H1 (cell line): ENCODE measurements around the gene IDI2. TPM values are rescaled to one million over a fixed set of nuclear protein-coding genes. Genes with fewer than 3 reads are reported as not detected.
A peak's percentile ranks its signal among the peaks of the same experiment; 100 is the strongest.

ENCODE experiments used
- CBX8 ChIP-seq: fragments of 300-800, 300-1000 bp; sonication (generic); IDR thresholded peaks from 2 replicates; pipeline ENCODE4 v1.7.1; 2016; ENCODE audit warnings: low read depth, low read length, borderline replicate concordance
- CHD2 ChIP-seq: IDR thresholded peaks from 2 replicates; pipeline ENCODE4 v1.6.1; 2012; ENCODE audit warnings: low read length, improper control_type of control experiment
- CREB1 ChIP-seq: IDR thresholded peaks from 2 replicates; pipeline ENCODE4 v1.6.1; 2012; ENCODE audit warnings: inconsistent platforms
- CTBP2 ChIP-seq: IDR thresholded peaks from 2 replicates; pipeline ENCODE4 v1.7.0; 2011; ENCODE audit warnings: borderline replicate concordance, mild to moderate bottlenecking, moderate library complexity, mixed read lengths, low read length; ENCODE audit not compliant: insufficient read depth, insufficient read length
- EGR1 ChIP-seq: IDR thresholded peaks from 2 replicates; pipeline ENCODE4 v1.6.1; 2011; ENCODE audit warnings: low read depth, low read length, borderline replicate concordance
- GABPA ChIP-seq: IDR thresholded peaks from 2 replicates; pipeline ENCODE4 v1.6.1; 2011; ENCODE audit warnings: mild to moderate bottlenecking, low read length, moderate library complexity, borderline replicate concordance; ENCODE audit not compliant: insufficient read depth
- HDAC2 ChIP-seq, 2 experiments: fragments of 300-600 bp in 1 of 2; sonication (generic) in 1 of 2; IDR thresholded peaks; 2 replicates each; pipeline ENCODE4 v1.6.1; 2011 to 2012; ENCODE audit warnings: low read depth in 2 of 2, low read length in 2 of 2, mild to moderate bottlenecking in 2 of 2, moderate library complexity in 2 of 2, borderline replicate concordance in 1 of 2, inconsistent platforms in 1 of 2
- KDM1A ChIP-seq: fragments of 200-600, 300-600 bp; sonication (generic); IDR thresholded peaks from 2 replicates; pipeline ENCODE4 v1.7.1; 2016; ENCODE audit warnings: mild to moderate bottlenecking, low read length, borderline replicate concordance
- KDM4A ChIP-seq: IDR thresholded peaks from one replicate; pipeline ENCODE4 v1.7.1; 2012; ENCODE audit warnings: low read depth, mild to moderate bottlenecking, moderate library complexity, low read length, inconsistent platforms; ENCODE audit not compliant: severe bottlenecking
- MAX ChIP-seq: IDR thresholded peaks from 2 replicates; pipeline ENCODE4 v1.6.1; 2012; ENCODE audit warnings: inconsistent platforms
- NRF1 ChIP-seq: IDR thresholded peaks from 2 replicates; pipeline ENCODE4 v1.6.1; 2011; ENCODE audit warnings: mild to moderate bottlenecking, low read depth, low read length, improper control_type of control experiment
- PHF8 ChIP-seq: fragments of 200-600 bp; sonication (generic); conservative IDR thresholded peaks from 2 replicates; pipeline ENCODE4 v1.7.1; 2012; ENCODE audit warnings: low read depth, mild to moderate bottlenecking, inconsistent platforms, low read length, moderate library complexity
- RAD21 ChIP-seq, 2 experiments: IDR thresholded peaks in 1 of 2; conservative IDR thresholded peaks in 1 of 2; 2 replicates each; pipeline ENCODE4 v1.6.1; 2011; ENCODE audit warnings: low read depth in 2 of 2, low read length in 2 of 2, improper control_type of control experiment in 1 of 2, inconsistent platforms in 1 of 2, mild to moderate bottlenecking in 1 of 2, moderate library complexity in 1 of 2
- RFX5 ChIP-seq: IDR thresholded peaks from 2 replicates; pipeline ENCODE4 v1.6.1; 2011; ENCODE audit warnings: low read depth, low read length, improper control_type of control experiment, borderline replicate concordance
- RXRA ChIP-seq: IDR thresholded peaks from 2 replicates; pipeline ENCODE4 v1.6.1; 2011; ENCODE audit warnings: low read depth, mild to moderate bottlenecking, low read length, moderate library complexity; ENCODE audit not compliant: insufficient read depth
- SIN3A ChIP-seq, 2 experiments: IDR thresholded peaks in 1 of 2; conservative IDR thresholded peaks in 1 of 2; 2 replicates each; pipeline ENCODE4 v1.6.1; 2011 to 2012; ENCODE audit warnings: low read length in 2 of 2, improper control_type of control experiment in 1 of 2, low read depth in 1 of 2, mild to moderate bottlenecking in 1 of 2
- SP4 ChIP-seq: IDR thresholded peaks from 2 replicates; pipeline ENCODE4 v1.6.1; 2012; ENCODE audit warnings: low read length, inconsistent platforms
- TAF7 ChIP-seq: optimal IDR thresholded peaks from 2 replicates; pipeline ENCODE3; 2011; ENCODE audit warnings: low read depth, mild to moderate bottlenecking, inconsistent platforms, low read length, moderate library complexity, borderline replicate concordance
- TBP ChIP-seq: IDR thresholded peaks from 2 replicates; pipeline ENCODE4 v1.6.1; 2011; ENCODE audit warnings: low read depth, low read length, improper control_type of control experiment
- polyA plus RNA-seq, 7 experiments: library from polyadenylated mRNA; depleted of rRNA in 3 of 7; stranded (reverse) in 5 of 7; unstranded in 2 of 7; fragments of >200 nt in 5 of 7; fragments of 200-250 nt in 2 of 7; gene quantifications; 1 replicate in 5 of 7; 2 replicates in 1 of 7; 4 replicates in 1 of 7; pipeline versions ENCODE4 v1.2.1 to v1.2.3, GENCODE V29; 2011 to 2013; ENCODE audit warnings: missing spikeins in 2 of 7, mixed read lengths in 2 of 7
- total RNA-seq: library from RNA; stranded (reverse); fragmentation: NEBNext Ultra II Directional; extraction: Animal tissue kit (Norgen Biotek cat#: 25700); gene quantifications from 2 replicates; pipeline ENCODE4 v1.2.1, GENCODE V29; 2021

The IDI2 gene
- total and polyA plus RNA-seq, 2 of the 8 experiments (the other 6 are each of a cell fraction or from before 2014, with no cell fraction given): not detected

- TF ChIP-seq RFX5 (no peak), RXRA (no peak), KDM4A (peak; percentile 4), CHD2 (peak; percentile 13; the same call in 1 of the 2 replicates), PHF8 (peak; percentile 40; the same call in 1 of the 2 replicates), MAX (no peak), NRF1 (no peak), CTBP2 (no peak), CREB1 (no peak), SIN3A (conservative IDR thresholded peaks at IDR 0.05 in 1 of 2, IDR thresholded peaks at IDR 0.05 in 1 of 2; ENCODE audit: low read depth in 1 of 2, low read length in 2 of 2) (no peak), HDAC2 (IDR thresholded peaks at IDR 0.05; ENCODE audit: borderline replicate concordance in 1 of 2, low read depth in 2 of 2, low read length in 2 of 2) (peak in 1 of 2 experiments; percentile 20; a peak in 1 of 4 replicates), GABPA (no peak), EGR1 (no peak), RAD21 (IDR thresholded peaks at IDR 0.05 in 1 of 2, conservative IDR thresholded peaks at IDR 0.05 in 1 of 2; ENCODE audit: low read depth in 2 of 2, low read length in 2 of 2) (no peak), TAF7 (peak; percentile 51), SP4 (no peak), CBX8 (no peak), KDM1A (no peak), TBP (no peak)
Observed at GRCh38 chr10:1049425-1049958, 23.8 kb upstream of the IDI2 start (continued).
